ENCODE data around the gene CEMP1. TPM values are rescaled to one million over a fixed set of nuclear protein-coding genes. Genes with fewer than 3 reads are reported as not detected.

The CEMP1 gene
- total RNA-seq, 1 experiment from 2014 or later, result not detected

DNA sequence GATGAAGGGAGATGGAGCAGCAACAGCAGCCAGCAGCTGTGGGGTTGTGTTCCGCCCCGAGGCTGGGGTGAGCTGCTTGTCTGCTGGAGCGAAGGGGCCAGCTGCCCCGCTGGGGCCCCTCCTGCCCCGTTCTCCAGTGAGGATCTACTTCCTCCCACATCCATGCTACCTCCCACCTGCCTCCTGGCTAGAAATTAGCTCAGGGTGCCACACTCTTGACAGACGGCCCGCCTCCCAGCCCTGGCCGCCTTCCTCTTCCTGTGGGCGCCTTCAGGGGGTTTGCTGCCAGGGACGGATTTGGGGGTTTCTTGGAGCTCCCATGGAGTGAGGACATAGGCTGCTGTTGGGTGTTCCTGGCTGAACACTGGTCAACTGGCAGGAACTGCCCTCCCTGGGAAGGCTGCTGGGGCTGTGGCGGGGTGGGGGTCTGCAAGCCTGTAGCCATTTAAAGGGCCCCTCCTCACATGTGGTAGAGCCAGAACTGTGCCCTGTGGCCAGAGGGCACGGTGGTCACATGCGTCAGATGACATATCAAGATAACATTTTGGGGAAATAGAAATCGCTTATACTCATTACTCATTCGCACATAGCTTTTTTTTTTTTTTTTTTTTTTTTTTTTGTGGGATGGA, 43.2 kb downstream of the CEMP1 start:
- intact Hi-C loops (cut with micrococcal nuclease; ENCODE audit: unreplicated experiment) (no loop called here), in situ Hi-C loops (cut with HindIII; ENCODE audit: low pct_unique_long_range_greater_than_20kb, low sequenced_read_pairs) (no loop called here)
- Histone ChIP-seq H3K9me3 (ENCODE audit: control insufficient read depth, insufficient read depth, low read depth, low read length) (no peaks in the 10 kb centered on the region), H3K4me1 (ENCODE audit: control insufficient read depth, insufficient read depth, low read length) (peaks cover 8% of the 10 kb centered on the region; the same call in 1 of the 2 replicates), H3K4me3 (ENCODE audit: low read depth in 2 of 2, low read length in 2 of 2) (no peak overlapping the region), H3K27me3 (ENCODE audit: control insufficient read depth, insufficient read depth, low read length) (no peaks in the 10 kb centered on the region), H3K36me3 (ENCODE audit: control insufficient read depth, insufficient read depth, low read length) (no peaks in the 10 kb centered on the region), H3K27ac (ENCODE audit: low read length) (no peak overlapping the region)
- TF ChIP-seq SIN3A (IDR thresholded peaks at IDR 0.05; ENCODE audit: borderline replicate concordance, insufficient read depth, low read depth, low read length) (no peak), REST (IDR thresholded peaks at IDR 0.05; ENCODE audit: insufficient read depth in 1 of 2, low read depth in 2 of 2, low read length in 1 of 2) (no peak), POLR2AphosphoS5 (IDR thresholded peaks at IDR 0.05; ENCODE audit: low read depth, low read length) (no peak), TCF7L2 (IDR thresholded peaks at IDR 0.05; ENCODE audit: low read depth, low read length) (no peak), CTCF (IDR thresholded peaks at IDR 0.05) (no peak)
- no peak for DNase-seq (ENCODE audit: low read depth, low spot score)
- ChIA-PET POLR2A (no interaction called here), CTCF (interaction anchor here (0.7 kb wide), 1 partner anchor 33 kb away, joined by 6 read pairs; no protein-coding TSS in a partner anchor)
- BruUV-seq (replicated peaks), result no TSS peak
- no peak for ATAC-seq

GRCh38 chr16:2487517-2487842, 43.7 kb downstream of the CEMP1 start:
- Histone ChIP-seq H3K27me3 (ENCODE audit: control insufficient read depth, insufficient read depth, low read length) (no peaks in the 10 kb centered on the region), H3K4me3 (ENCODE audit: low read depth in 2 of 2, low read length in 2 of 2) (no peak overlapping the region), H3K27ac (ENCODE audit: low read length) (no peak overlapping the region), H3K36me3 (ENCODE audit: control insufficient read depth, insufficient read depth, low read length) (no peaks in the 10 kb centered on the region), H3K9me3 (ENCODE audit: control insufficient read depth, insufficient read depth, low read depth, low read length) (no peaks in the 10 kb centered on the region), H3K4me1 (ENCODE audit: control insufficient read depth, insufficient read depth, low read length) (peaks cover 8% of the 10 kb centered on the region; the same call in 1 of the 2 replicates)
- in situ Hi-C loops (cut with HindIII; ENCODE audit: low pct_unique_long_range_greater_than_20kb, low sequenced_read_pairs) (no loop called here), intact Hi-C loops (cut with micrococcal nuclease; ENCODE audit: unreplicated experiment) (no loop called here)
- DNase-seq (ENCODE audit: low read depth, low spot score), result no peak
- TF ChIP-seq CTCF (IDR thresholded peaks at IDR 0.05) (no peak), SIN3A (IDR thresholded peaks at IDR 0.05; ENCODE audit: borderline replicate concordance, insufficient read depth, low read depth, low read length) (no peak), TCF7L2 (IDR thresholded peaks at IDR 0.05; ENCODE audit: low read depth, low read length) (no peak), REST (IDR thresholded peaks at IDR 0.05; ENCODE audit: insufficient read depth in 1 of 2, low read depth in 2 of 2, low read length in 1 of 2) (no peak), POLR2AphosphoS5 (IDR thresholded peaks at IDR 0.05; ENCODE audit: low read depth, low read length) (no peak)
- ATAC-seq, result no peak
- ChIA-PET POLR2A (no interaction called here), CTCF (no interaction called here)
- no TSS peak for BruUV-seq (replicated peaks)

Data from Panc1 (cell line).